ENCODE measurements around the gene GET3. TPM values are rescaled to one million over a fixed set of nuclear protein-coding genes. Genes with fewer than 3 reads are reported as not detected.
"Not testable (repeated sequence)": the region's sequence is repeated elsewhere in the genome, so short reads cannot be mapped to it uniquely, and the experiment has no call there.

The GET3 gene
- total RNA-seq, 1 donor from 2014 or later = 107 TPM

GRCh38 chr19:12720851-12721655 lies 16.2 kb upstream of the GET3 start:
- DNase-seq (ENCODE audit: low read depth) = no peak
- H3K36me3 ChIP-seq (ENCODE audit: control insufficient read depth, insufficient read depth, low read length) = peaks cover 13% of the 10 kb centered on the region
- TF ChIP-seq, protein P1, sequence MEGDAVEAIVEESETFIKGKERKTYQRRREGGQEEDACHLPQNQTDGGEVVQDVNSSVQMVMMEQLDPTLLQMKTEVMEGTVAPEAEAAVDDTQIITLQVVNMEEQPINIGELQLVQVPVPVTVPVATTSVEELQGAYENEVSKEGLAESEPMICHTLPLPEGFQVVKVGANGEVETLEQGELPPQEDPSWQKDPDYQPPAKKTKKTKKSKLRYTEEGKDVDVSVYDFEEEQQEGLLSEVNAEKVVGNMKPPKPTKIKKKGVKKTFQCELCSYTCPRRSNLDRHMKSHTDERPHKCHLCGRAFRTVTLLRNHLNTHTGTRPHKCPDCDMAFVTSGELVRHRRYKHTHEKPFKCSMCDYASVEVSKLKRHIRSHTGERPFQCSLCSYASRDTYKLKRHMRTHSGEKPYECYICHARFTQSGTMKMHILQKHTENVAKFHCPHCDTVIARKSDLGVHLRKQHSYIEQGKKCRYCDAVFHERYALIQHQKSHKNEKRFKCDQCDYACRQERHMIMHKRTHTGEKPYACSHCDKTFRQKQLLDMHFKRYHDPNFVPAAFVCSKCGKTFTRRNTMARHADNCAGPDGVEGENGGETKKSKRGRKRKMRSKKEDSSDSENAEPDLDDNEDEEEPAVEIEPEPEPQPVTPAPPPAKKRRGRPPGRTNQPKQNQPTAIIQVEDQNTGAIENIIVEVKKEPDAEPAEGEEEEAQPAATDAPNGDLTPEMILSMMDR (IDR thresholded peaks at IDR 0.05; ENCODE audit: insufficient read depth, low read length, severe bottlenecking) = no peak
- FAIRE-seq = no peak
- H3K4me3 ChIP-seq (ENCODE audit: low read depth, low read length) = peak overlapping the region; percentile 89
- H3K27me3 ChIP-seq (ENCODE audit: control insufficient read depth, insufficient read depth, low read length) = no peaks in the 10 kb centered on the region

DNA sequence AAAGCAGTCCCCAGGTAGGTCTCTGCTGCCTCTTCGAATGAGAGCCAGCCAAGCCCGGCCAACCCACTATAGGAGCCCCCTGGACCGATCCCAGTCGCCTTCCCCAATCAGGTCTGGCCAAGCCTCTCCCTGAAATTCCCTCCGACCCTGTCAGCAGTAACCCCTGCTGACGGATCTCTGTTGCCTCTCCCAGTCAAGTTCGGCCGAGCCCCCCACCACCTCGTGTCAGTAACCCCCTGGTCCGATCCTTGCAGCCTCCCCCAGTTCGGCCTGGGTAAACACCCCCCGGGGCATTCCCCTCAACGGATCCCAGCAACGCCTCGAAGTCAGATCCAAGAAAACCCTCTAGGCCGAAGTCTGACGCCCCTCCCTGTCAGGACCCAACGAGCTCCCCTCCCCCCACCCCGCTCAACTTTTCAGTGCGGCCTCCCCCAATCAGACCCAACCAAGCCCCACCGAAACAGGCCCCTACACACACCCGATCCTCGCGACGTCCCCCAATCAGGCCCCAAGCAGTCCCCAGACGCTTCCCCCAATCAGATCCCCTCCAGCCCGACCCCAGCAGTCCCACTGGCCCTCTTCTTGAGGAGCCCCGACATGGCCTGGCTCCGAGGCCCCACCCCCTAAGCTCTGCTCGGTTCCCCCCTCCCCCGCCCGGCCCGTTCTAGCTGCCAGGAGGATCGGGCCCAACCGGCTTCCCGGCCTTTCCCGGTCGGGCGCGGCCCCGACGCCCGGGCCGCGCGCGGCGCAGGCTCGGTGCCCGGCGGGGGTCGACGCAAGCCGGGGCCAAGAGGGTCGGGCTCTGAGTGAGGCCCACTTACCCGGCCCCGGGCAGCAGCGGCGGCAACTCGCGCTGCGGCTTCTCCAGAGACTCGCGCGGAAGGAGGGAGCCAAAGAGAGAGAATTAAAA lies 15.4 kb upstream of the GET3 start:
- FAIRE-seq (no peak), DNase-seq (ENCODE audit: low read depth) (no peak)
- TF ChIP-seq, protein P1 (IDR thresholded peaks at IDR 0.05; ENCODE audit: insufficient read depth, low read length, severe bottlenecking) = no peak
- H3K27me3 ChIP-seq (ENCODE audit: control insufficient read depth, insufficient read depth, low read length) = no peaks in the 10 kb centered on the region
- peaks cover 10% of the 10 kb centered on the region for H3K36me3 ChIP-seq (ENCODE audit: control insufficient read depth, insufficient read depth, low read length)
- H3K4me3 ChIP-seq (ENCODE audit: low read depth, low read length) = peak overlapping the region; percentile 89

DNA sequence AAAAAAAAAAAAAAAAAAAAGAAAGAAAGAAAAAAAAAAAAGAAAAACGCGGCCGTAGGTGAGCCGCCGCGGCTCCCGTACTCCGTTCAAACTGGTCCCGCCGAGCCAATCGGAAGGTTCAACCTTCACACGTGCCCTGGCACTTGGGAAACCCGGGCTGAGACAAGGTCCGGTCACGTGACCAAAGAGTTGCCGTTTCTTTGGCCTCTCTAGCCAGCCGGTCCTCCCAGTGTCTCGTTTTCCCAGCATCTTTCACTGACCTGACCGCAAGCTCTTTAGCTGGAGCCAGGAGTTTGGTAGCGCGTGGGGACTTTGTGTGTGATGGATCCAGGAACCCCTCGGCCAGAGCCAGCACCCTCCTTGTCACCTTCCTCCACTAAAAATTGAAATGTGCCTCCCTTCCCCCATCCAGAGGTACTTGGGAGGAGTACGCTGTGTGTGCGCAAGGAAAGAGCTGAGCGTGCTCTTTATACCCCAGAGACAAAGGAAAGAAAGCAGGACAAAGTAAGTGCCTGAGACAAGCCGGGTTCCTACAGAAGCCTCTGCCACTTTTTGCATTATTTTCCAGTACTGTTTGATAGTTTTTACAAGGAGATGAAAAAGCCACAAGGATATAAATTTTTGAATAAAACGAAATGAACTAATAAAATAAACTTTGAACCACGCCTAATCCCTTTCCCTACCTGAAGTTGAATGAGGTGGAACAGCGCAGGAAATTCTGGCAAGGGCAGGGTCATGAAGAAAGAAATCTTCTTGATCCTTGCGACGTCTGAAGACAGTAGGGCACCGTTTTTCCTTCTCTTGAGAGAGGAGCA lies 14.5 kb upstream of the GET3 start:
- peaks cover 9% of the 10 kb centered on the region for H3K36me3 ChIP-seq (ENCODE audit: control insufficient read depth, insufficient read depth, low read length)
- no peak for FAIRE-seq
- peak overlapping the region; percentile 89 for H3K4me3 ChIP-seq (ENCODE audit: low read depth, low read length)
- H3K27me3 ChIP-seq (ENCODE audit: control insufficient read depth, insufficient read depth, low read length) = no peaks in the 10 kb centered on the region
- peak; percentile 94 for DNase-seq (ENCODE audit: low read depth)
- TF ChIP-seq, protein P1 (IDR thresholded peaks at IDR 0.05; ENCODE audit: insufficient read depth, low read length, severe bottlenecking) = no peak

DNA sequence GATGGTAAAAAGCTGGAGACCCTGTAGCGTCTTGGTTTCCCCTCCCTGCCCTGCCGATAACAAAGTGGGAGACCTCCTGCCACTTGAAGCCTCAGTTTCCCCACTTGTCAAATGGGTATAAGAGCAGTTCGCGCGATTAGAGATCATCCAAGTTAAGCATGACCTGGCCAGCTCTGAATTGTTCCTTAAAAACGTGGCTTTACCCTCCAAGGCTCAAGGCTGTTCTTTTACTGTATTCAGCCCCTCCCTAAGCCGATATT lies 14.0 kb upstream of the GET3 start:
- H3K36me3 ChIP-seq (ENCODE audit: control insufficient read depth, insufficient read depth, low read length) = peaks cover 9% of the 10 kb centered on the region
- H3K4me3 ChIP-seq (ENCODE audit: low read depth, low read length) = peak overlapping the region; percentile 89
- TF ChIP-seq, protein P1 (IDR thresholded peaks at IDR 0.05; ENCODE audit: insufficient read depth, low read length, severe bottlenecking) = no peak
- H3K27me3 ChIP-seq (ENCODE audit: control insufficient read depth, insufficient read depth, low read length) = no peaks in the 10 kb centered on the region
- DNase-seq (ENCODE audit: low read depth) (no peak), FAIRE-seq (no peak)

GRCh38 chr19:12723641-12724426 lies 13.5 kb upstream of the GET3 start, which contains the start of gene TNPO2:
TSS of gene TNPO2 (minus strand) at chr19:12723932. CDS start at chr19:12720977, 2,955 bp downstream.
- Histone ChIP-seq H3K4me3 (ENCODE audit: low read depth, low read length) (peak within 1 kb of the TSS; percentile 89), H3K36me3 (ENCODE audit: control insufficient read depth, insufficient read depth, low read length) (peaks cover 6% of the 10 kb centered on the region), H3K27me3 (ENCODE audit: control insufficient read depth, insufficient read depth, low read length) (no peaks in the 10 kb centered on the region)
- TF ChIP-seq, protein P1 (IDR thresholded peaks at IDR 0.05; ENCODE audit: insufficient read depth, low read length, severe bottlenecking) = no peak
- FAIRE-seq (no peak), DNase-seq (ENCODE audit: low read depth) (peak; percentile 49)

- FAIRE-seq; DNase-seq (ENCODE audit: low read depth); H3K27me3 ChIP-seq (ENCODE audit: control insufficient read depth, insufficient read depth, low read length); H3K4me3 ChIP-seq (ENCODE audit: low read depth, low read length): not testable (repeated sequence)
- H3K36me3 ChIP-seq (ENCODE audit: control insufficient read depth, insufficient read depth, low read length) = peaks cover 11% of the 10 kb centered on the region
Measured at GRCh38 chr19:12725612-12726011, 11.7 kb upstream of the GET3 start.

Data from bronchial epithelial cell (primary cell).